Esophagus squamous epithelium (tissue), 4 donors: ENCODE data around the gene HORMAD2.

Source experiments
- POLR2A ChIP-seq, 4 donors: fragments of 450-650 bp; IDR thresholded peaks; one replicate each; pipeline ENCODE4 v1.6.1; 2017; ENCODE audit warnings: antibody characterized with exemption in 4 of 4, mild to moderate bottlenecking in 4 of 4, moderate library complexity in 3 of 4
- TF ChIP-seq, protein P1 (sequence below), 6 experiments: fragments of 450-650 bp in 4 of 6; fragments of 200-600 bp in 2 of 6; sonication (generic) in 2 of 6; IDR thresholded peaks; one replicate each; pipeline ENCODE4 v1.5.1; 2016 to 2019; ENCODE audit warnings: antibody characterized with exemption in 6 of 6, mild to moderate bottlenecking in 4 of 6, moderate library complexity in 4 of 6

DNA sequence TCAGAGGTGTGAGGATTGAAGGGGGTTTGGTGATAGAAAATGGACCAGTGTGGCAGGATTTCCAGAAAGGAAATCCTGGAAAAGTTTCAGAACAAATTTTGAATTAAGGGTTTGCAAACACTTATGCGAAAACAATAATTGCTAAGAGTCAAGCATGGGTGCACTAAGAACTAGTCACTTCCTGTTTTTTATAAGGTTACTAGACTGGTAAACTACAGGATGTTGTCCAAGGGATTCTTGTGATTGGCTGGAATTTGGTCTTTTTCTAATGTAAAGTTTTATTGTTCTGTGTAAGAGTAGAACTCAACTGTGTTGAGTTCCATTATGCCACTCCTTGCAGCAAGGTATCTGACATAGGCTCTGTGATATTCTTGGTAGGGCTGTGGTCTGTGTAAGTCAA is 112.2 kb downstream of the HORMAD2 start:
- TF ChIP-seq, protein P1, sequence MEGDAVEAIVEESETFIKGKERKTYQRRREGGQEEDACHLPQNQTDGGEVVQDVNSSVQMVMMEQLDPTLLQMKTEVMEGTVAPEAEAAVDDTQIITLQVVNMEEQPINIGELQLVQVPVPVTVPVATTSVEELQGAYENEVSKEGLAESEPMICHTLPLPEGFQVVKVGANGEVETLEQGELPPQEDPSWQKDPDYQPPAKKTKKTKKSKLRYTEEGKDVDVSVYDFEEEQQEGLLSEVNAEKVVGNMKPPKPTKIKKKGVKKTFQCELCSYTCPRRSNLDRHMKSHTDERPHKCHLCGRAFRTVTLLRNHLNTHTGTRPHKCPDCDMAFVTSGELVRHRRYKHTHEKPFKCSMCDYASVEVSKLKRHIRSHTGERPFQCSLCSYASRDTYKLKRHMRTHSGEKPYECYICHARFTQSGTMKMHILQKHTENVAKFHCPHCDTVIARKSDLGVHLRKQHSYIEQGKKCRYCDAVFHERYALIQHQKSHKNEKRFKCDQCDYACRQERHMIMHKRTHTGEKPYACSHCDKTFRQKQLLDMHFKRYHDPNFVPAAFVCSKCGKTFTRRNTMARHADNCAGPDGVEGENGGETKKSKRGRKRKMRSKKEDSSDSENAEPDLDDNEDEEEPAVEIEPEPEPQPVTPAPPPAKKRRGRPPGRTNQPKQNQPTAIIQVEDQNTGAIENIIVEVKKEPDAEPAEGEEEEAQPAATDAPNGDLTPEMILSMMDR (IDR thresholded peaks at IDR 0.05) = no peak
- TF ChIP-seq POLR2A (IDR thresholded peaks at IDR 0.05) = no peak
